DMS79 (cell line): ENCODE results near the gene CXCL16.

Experiments
- DNase-seq: peaks from one replicate; lab custom pipeline; 2025; lab: John Stamatoyannopoulos, UW

The CXCL16 gene

DNA sequence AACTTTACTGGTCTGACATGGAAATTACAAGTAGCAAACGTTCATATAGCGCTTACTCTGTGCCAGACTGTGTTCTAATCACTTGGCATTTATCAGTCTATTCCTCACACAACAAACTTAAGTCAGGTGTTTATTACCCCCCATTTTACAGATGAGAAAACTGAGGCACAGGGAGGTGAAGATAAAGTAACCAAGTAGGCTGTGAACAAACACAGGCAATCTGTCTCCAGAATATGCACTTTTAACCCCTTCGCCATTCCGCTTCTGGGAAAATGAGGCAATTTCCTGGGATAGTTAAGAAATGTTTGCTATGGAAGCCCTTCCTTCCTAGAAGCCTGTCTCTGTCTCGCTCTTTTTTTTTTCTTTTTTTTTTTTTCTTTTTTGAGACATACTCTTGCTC lies 12.2 kb upstream of the CXCL16 start:
- DNase-seq, result no peak

DNA sequence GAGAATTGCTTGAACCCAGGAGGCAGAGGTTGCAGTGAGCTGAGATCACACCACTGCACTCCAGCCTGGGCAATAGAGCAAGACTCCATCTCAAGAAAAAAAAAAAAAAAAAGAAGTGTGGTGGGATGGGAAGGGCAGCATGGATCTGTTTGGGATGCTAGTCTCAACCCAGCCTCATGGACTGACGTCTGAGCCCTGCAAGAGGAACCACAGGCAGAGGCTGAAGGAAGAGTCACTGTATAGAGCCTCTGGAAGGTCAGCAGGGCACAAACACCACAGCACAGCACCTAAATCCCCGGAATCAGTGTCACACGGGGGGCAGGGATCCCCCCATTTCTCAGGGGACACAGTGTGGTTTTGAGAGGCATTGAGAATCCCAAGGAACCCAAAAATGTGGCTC lies 10.9 kb upstream of the CXCL16 start:
- no peak for DNase-seq

DNA sequence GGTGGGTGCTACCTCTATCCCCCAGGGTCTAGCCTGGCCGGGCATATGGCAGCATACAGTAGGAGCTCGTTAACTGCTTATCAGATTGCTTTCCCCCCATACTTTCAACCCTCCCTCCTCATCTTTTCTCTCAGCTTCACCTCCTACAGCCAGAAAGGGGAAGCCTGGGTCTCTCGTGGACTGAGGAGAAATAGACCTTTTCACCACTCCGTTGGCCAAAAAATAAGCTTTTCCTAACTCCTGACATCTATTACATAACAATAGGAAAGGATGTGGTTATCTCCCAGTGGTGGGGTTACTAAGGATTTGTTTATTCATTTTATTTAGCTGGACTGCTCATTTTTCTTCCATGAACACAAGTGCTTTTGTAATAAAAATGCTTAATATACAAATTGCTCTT lies 9.0 kb upstream of the CXCL16 start:
- DNase-seq, result no peak

DNA sequence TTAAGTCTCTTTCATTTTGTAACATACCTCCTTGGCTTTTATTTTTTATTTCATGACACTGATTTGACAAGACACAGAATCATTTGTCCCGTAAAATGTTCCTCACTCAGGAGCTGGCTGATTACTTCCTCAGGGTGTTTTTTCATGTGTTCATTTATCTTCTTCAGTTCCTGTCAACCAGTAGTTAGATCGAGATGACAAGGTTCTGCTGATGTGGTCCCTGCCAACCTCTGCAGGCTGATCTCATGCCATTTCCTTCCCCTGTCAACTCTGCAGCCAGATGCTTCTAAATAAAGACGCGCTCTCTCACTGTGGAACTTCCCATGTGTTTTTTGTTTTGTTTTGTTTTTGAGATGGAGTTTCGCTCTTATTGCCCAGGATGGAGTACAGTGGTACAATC lies 8.1 kb upstream of the CXCL16 start:
- no peak for DNase-seq

DNA sequence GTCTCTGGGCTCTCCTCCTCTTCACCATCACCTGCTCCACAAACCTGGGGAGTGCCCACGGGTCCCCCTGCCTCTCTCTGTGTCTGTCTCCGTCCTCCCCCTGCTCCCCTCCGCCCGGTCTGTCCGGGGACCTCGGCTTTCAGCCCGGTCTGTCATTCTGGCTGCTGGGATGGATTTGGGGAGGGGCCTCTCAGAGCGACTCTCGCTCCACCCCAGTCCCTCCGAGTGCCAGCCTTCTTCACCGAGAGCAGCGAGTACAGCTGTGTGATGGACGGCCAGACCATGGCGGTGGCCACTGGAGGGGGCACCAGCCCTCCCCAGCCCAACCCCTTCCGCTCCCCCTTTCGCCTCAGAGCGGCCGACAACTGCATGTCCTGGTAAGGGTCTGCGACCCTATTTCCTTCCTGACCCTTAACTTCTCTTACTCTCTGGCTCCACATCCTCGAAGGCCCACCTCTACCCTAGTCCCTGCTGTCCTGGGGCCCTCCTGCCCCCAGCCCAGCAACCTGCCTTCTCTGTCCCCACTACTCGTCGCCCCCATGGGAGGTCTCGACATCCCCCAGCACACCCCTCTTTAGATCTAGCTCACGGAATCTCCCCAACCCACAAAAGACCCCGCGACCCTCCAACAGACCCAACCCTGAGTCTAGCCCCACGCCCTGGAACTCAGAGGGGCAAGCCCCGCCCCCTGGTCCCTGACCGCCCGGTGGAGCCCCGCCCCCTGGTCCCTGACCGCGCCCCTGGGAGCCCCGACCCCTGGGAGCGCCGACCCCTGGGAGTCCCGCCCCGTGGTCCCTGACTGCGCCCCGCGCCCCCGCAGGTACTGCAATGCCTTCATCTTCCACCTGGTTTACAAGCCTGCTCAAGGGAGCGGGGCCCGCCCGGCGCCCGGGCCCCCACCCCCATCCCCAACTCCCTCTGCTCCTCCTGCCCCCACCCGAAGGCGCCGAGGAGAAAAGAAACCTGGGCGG lies 5.6 kb upstream of the CXCL16 start:
- DNase-seq, result no peak

DNA sequence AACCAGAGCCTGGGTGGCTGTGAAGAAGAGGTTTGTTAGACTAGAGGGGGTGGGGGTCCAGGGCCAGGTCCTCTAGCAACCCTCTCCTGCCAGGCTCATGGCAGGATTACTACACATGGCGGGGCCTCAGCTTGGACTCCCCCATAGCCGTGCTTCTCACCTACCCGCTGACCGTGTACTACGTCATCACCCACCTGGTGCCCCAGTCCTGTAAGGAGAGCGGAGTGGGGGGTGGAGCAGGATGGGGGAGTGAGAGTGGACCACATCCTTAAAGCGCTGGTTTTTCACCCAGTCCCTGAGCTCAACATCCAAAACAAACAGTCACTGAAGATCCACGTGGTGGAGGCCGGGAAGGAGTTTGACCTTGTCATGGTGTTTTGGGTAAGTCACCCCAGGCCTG lies 4.2 kb upstream of the CXCL16 start:
- no peak for DNase-seq

DNA sequence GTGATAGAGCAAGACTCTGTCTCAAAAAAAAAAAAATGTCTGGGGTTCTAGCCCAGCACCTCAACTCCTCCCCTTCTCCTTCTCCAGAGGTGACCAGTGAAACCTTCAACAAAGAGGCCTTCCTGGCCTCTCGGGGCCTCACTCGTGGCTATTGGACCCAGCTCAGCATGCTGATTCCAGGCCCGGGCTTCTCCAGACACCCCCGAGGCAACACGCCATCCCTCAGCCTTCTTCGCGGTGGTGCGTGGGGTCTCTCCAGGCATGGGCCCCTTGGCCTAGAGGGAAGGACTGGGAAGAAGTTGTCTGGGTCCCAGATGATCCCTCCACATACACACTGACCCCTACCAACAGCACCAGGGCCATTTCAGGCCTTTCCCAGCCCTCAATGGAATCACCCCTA lies 3.5 kb upstream of the CXCL16 start:
- DNase-seq, result no peak

DNA sequence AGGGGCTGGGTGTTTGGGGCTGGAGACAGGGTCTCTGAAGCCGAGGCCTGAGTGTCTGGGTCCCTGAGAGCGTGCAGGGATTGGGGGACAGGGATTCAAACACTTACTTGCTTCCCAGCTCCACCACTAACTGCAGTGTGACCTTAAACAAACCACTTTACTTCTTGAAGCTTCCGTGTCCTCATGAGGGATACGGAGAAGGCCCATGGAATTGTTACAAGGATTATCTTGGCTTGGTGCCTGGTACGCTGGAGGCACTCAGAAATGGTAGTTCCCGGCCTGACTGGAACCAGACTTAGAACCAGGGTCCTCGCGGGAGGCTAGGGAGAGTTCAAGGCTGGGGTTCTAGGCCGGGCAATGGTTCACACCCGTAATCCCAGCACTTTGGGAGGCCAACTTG lies 2.9 kb upstream of the CXCL16 start:
- no peak for DNase-seq

DNA sequence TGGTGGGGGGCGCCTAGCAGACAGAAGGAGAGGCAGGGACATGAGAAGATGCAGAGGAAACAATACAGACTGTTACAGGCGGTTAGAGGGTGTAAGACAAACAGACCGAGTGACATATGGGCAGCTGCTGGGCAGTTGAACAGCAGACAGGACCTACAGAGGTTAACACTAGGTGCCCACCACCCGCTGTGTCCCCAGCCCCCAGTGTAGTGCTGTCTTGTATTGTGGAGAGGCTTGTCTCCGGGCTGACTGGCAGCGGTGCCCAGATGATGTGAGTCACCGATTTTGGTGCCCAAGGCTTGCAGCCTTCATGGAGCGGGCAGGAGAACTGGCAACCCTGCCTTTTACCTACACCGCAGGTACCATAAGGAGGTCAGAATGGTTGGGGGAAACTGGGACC lies 2.4 kb upstream of the CXCL16 start:
- no peak for DNase-seq

DNA sequence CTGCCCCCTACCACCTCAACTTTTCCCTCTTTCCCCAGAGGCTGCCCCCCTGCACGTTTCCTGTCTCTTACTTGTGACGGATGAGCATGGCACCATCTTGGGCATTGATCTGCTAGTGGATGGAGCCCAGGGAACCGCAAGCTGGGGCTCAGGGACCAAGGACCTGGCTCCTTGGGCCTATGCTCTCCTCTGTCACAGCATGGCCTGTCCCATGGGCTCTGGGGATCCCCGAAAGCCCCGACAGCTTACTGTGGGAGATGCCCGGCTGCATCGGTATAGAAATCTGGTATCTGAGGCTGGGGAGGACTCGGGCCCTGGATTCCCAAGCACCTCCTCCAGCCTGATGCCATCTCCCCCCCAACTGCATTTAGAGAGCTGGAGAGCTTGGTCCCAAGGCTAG lies 1.8 kb upstream of the CXCL16 start:
- no peak for DNase-seq

DNA sequence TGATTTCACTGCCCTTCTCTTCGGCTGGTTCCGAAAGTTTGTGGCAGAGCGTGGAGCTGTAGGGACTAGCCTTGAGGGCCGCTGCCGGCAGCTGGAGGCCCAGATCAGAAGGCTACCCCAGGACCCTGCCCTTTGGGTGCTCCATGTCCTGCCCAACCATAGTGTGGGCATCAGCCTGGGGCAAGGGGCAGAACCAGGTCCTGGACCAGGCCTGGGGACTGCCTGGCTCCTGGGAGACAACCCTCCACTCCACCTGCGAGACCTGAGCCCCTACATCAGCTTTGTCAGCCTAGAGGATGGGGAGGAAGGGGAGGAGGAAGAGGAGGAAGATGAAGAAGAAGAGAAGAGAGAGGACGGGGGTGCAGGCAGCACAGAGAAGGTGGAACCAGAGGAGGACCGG lies 856 bp upstream of the CXCL16 start:
- no peak for DNase-seq

DNA sequence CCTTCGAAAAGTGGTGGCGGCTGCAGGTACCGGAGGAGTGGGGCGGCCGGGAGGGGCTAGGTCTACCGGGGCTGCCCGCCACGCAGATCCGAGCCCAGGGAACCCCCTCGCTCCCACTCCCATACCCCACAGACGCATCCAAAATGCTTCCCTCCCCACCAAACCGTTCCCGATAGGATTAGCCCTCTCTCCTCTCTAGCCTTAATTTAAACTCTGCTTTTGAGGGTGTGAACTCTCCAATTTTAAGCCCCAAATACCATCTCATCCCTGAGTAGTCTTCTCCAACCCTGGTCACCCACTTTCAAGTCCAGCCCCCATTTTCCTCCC lies 260 bp upstream of the CXCL16 start:
- DNase-seq, result no peak

DNA sequence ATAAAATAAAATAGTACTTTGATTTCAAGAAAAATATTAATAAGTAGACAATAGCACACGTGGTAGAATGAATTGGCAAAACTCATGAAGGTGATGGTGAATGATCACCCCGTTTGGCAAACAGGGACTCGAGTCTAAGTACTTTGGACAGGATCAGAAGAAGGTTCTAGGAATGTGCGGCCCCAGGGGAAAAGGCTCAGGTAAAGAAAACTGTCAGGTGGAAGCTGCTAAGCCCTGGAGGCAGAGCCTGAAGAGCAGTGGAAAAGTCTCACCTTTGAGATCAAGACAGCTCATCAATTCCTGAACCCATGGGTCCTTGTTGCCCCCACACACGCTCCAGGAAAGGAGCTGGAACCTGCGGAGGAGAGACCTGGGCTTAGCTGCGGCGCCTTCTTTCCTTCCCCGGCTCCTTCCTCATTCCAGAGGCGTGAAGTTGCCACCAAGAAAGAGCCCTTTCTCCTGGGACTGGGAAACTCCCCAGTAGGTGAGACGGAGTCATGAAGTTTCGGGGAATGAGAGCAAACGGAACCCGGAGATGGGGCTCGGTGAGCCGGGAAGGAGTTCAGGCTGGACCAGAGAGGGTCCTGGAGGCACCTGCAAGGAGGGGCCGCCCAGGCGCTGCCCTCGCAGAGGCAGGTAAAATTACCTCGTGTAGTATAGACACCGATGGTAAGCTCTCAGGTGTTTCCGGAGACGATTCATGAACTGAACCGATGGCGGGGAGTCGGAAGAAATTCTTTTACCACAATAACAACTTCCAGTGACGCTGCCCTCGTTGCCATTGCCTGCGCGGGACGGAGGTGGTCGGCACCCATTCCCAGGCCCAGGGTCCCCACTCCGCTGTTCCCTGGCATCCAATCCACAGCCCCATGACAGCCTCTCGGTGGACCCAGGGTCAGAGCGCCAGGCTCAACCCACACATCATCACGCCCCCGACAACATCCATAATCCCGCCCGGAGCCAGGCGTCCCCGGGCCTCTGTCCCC lies 1.3 kb downstream of the CXCL16 start:
- no peak for DNase-seq

DNA sequence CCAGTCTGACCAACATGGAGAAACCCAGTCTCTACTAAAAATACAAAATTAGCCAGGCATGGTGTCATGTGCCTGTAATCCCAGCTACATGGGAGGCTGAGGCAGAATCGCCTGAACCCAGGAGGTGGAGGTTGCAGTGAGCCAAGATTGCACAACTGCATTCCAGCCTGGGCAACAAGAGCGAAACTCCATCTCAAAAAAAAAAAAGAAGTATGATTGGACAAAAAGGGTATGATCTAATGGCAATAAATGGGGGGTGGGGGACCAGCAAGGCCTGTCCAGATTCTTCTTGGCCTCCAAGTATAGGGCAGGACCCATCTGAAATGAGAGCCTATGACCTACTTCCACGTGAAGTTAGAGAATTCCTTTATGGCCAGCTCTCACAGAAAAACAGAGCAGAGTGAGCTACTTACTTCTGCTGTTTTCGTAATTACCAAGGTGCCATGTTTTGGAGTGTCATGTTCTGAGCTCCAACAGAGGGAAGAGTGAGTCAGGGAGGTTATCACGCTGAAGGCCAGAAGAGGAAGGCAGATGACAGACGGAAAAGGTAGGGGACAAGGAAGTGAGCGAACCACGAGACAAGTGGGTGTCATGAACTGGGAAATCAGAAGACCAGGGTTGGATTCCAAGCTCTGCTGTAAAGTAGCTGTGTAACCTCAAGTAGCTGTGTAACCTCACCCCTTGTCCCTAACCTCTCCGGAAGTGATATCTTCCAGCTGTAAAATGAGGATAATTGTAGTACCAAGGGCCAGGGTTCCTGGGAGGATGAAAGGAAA lies 3.7 kb downstream of the CXCL16 start:
- no peak for DNase-seq

DNA sequence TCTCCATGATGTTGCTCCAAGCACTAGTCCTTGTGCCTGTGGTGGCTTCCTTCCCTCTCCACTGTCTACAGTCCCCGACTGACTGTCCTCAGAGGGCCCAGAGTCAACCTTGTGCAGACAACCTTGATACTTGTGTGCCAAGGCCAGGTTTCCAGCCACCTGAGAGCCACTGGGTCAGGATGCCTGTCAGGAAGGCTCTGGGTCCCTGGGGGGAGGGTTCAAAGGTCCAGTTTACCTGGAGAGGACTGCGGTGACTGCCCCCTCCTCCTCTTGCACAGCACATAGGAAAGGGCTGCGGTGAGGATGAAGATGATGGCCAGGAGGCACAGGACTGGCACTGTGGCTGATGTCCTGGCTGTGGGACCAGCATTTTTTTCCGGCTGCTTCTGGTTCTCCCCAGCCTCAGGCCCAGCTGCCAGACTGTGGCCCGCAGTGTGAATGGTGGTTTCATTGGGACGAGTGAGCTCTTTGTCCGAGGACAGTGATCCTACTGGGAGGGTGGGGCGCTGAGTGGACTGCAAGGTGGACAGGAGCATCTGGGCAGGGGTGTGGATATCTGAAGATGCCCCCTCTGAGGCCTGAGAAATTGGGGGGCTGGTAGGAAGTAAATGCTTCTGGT lies 4.8 kb downstream of the CXCL16 start:
- DNase-seq, result no peak

DNA sequence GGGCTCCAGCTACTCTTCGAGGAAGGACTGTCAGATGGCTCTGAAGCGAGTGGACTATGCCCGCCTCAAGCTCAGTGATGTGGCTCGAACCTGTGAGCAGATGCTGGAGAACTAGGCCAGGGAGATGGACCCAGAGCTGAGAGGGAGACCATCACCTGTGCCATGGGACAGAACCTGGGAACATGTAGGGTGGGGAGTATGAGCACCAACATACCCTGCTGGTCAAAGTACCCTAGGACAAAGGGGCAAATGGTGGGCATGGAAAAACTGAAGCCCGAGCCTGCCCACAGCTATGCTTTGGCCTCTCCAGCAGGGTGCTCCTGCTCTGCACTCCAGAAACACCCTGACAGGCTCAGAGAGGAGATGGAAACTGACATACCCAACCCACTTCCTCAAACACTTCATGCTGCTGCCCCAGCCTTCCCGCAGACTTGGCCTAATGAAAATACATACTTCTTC lies 6.6 kb downstream of the CXCL16 start:
- DNase-seq, result no peak

DNA sequence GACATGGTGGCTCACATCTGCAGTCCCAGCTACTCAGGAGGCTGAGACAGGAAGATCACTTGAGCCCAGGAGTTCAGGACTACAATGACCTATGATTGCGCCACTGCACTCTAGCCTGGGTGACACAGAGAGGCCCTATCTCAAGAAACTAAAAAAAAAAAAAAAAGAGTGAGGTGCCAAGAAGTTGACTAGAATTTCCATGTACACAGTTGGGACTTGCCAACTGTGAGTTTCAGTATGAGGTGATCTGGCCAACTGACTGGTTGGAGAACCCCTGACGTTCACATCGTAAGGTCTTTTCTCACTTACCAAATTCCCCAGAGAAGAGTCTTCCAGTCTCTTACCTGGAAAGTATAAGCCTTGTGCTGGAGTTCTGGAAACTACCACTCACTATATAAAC lies 11.6 kb downstream of the CXCL16 start:
- no peak for DNase-seq

DNA sequence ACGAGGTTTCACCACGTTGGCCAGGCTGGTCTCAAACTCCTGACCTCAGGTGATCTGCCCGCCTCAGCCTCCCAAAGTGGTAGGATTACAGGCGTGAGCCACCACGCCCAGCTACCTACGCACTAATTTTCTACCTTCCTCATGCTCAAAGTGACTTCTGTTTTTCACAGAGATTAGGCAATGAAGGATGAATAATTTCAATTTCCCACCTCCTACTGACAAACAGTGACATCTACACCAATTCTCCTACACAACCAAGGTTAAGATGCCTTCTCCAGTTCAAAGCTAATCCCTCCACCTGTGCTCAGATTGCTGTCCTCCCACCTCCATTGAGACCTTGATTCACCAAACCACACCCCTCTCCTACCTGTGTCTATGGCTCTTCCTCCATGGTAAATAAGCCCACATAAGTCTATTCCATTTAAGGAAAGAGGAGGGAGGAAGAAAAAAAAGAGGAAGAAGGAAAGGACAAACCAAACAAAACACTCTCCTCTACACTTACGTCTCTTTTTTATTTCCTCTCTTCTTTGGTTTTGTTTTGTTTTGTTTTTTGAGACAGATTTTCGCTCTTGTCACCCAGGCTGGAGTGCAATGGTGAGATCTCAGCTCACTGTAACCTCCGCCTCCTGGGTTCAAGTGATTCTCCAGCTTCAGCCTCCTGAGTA lies 13.9 kb downstream of the CXCL16 start:
- DNase-seq, result no peak

DNA sequence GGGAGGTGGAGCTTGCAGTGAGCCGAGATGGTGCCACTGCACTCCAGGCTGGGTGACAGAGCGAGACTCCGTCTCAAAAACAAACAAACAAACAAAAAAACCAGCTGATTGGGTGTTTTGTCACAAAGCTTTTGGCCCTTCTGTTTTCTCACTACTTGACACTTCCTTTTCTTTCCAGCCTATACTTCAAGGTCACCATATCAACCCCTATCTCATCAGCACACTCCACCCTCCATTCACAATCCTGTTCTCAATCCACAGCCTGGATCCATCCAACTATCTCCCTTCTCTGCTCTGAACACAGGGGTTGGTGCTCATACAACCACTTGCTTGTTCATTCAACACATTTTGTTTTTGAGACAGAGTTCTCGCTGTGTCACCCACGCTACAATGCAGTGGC lies 15.1 kb downstream of the CXCL16 start:
- DNase-seq, result no peak

DNA sequence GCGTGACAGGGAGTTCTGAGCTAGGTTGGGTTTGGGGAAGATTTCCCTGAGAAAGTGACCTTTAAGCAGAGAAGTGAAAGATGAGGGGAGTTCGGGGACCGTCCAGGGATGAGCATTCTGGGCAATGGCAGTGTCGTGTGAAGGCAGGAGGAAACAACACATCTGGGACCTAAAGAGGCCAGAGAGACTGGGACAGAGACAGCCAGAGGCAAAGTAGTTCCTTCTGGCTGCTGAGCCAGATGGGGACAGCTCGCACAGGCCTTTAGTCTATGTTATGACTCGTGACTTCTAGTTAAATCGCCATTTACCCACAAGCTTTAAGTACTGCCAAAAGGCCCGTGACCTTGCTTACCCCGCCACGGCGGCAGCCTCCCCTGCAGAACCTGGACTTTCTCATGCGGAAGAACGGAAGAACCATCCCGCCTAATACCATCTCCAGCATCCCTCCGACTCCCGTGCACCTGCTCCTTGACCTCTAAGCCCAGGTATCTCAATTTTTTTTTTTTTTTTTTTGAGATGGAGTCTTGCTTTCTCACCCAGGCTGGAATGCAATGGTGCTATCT lies 17.0 kb downstream of the CXCL16 start:
- no peak for DNase-seq
